AG10803 (cell line): ENCODE results near the gene CBX6.

Source experiments
- DNase-seq: peaks from one replicate; pipeline ENCODE4 v3.0.0; 2010; ENCODE audit warnings: low read depth
- H3K4me3 ChIP-seq: 2 replicates; pipeline ENCODE4 v1.5.1; 2011; ENCODE audit warnings: mild to moderate bottlenecking, low read length, control low read depth
- CTCF ChIP-seq: conservative IDR thresholded peaks from 2 replicates; pipeline ENCODE4 v1.5.1; 2011; ENCODE audit warnings: mild to moderate bottlenecking, low read length, control low read depth, inconsistent platforms

The CBX6 gene

DNA sequence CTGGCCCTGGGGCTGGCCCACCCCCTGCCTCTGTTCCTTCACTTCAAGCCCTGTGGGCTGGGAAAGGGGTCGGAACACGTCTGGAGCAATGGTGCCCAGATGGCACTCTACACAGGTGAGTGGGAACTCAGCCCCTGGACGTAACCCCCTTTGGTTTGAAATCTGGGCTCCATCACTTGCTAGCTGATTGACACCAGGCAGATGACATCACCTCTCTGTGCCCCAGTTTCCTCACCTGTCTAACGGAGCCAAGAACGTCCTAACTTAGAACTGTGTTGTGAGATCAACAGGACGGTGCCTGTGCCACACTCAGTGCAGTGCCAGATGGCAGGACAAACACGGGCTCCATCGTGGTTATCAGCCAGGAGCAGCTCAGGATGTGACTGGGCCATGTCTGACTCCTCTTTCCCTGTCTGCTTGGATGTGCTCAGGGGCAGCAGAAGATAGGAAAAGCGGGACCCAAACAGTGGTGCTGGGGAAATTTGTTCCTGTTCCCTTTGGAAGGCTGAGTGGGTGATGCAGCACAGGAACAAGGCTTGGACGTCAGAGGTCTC lies 52.6 kb downstream of the CBX6 start:
- no peak for DNase-seq
- no peak for TF ChIP-seq CTCF
- no peak overlapping the region for H3K4me3 ChIP-seq

DNA sequence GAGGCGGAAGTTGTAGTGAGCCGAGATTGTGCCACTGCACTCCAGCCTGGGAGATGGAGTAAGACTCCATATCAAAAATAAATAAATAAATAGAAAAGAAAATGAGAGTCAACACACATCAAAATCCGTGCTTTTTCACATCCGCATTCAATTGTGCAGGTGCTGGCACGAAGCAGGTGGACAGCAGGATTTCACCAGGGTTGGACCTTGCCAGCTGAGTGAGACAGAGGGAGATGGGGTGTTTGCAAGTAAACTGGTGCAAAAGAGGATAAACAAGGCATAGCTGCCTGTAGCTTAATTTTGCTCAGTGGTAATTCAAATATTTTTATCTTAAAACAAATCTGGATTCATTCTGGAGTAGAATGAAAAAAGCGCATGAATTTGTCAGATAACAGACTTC lies 54.8 kb downstream of the CBX6 start:
- no peak for DNase-seq
- no peak for TF ChIP-seq CTCF

DNA sequence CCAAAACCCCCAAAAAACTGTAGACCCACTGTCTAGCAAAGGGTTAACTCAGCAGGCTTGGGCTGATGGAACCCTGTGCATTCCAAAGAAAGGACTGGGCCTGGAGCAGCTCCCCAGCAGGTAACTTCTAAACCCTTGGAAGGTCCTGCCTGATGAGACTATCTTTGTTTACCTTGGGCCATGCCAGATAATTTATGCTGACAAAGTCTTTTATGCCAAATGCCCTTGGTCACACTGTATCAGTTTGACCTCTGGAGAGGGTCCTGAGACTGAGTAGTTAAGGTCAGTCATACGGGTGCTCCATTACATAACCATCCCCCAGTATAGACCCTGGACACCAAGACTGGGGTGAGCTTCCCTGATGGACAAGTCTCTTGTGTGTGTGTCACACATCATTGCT lies 56.2 kb downstream of the CBX6 start:
- H3K4me3 ChIP-seq: no peak overlapping the region
- TF ChIP-seq CTCF: no peak
- no peak for DNase-seq

More for the DNA sequence above, 54.8 kb downstream of the CBX6 start:
- H3K4me3 ChIP-seq: no peak overlapping the region
